ENCODE data around the gene ANKRD16. TPM values are rescaled to one million over a fixed set of nuclear protein-coding genes. Genes with fewer than 3 reads are reported as not detected.
"Not testable (repeated sequence)": the region's sequence is repeated elsewhere in the genome, so short reads cannot be mapped to it uniquely, and the experiment has no call there.

ANKRD16 gene
- polyA plus RNA-seq, 1 experiment, result 5.9 TPM

- CTCF ChIA-PET, result no interaction called here
- no peak overlapping the region for H3K4me3 ChIP-seq (ENCODE audit: low read depth, low read length)
- POLR2A ChIA-PET, result no interaction called here
- H3K27me3 ChIP-seq (ENCODE audit: control insufficient read depth, insufficient read depth, low read length), result no peaks in the 10 kb centered on the region
- H3K9me3 ChIP-seq (ENCODE audit: control insufficient read depth, insufficient read depth, low read length), result no peaks in the 10 kb centered on the region; the same call in 1 of the 2 replicates
- no peak for TF ChIP-seq CTCF (IDR thresholded peaks at IDR 0.05; ENCODE audit: low read depth, low read length)
- no peak for DNase-seq (ENCODE audit: low read depth, low spot score)
- no peak overlapping the region for H3K27ac ChIP-seq (ENCODE audit: low read depth, low read length)
These were observed 61.9 kb downstream of the ANKRD16 start for GRCh38 chr10:5827841-5828240.

- H3K27me3 ChIP-seq (ENCODE audit: control insufficient read depth, insufficient read depth, low read length); H3K9me3 ChIP-seq (ENCODE audit: control insufficient read depth, insufficient read depth, low read length); POLR2A ChIA-PET; H3K4me3 ChIP-seq (ENCODE audit: low read depth, low read length); DNase-seq (ENCODE audit: low read depth, low spot score); H3K27ac ChIP-seq (ENCODE audit: low read depth, low read length): not testable (repeated sequence)
- CTCF ChIA-PET, result interaction anchor here (0.8 kb wide), 1 partner anchor 8 kb away, joined by 6 read pairs; no protein-coding TSS in a partner anchor
These were observed 63.2 kb downstream of the ANKRD16 start for GRCh38 chr10:5826511-5826910.

GRCh38 chr10:5818894-5819293 lies 70.8 kb downstream of the ANKRD16 start:
- no peak for TF ChIP-seq CTCF (IDR thresholded peaks at IDR 0.05; ENCODE audit: low read depth, low read length)
- H3K4me3 ChIP-seq (ENCODE audit: low read depth, low read length), result no peak overlapping the region
- ChIA-PET POLR2A (no interaction called here), CTCF (interaction anchor here (0.6 to 1.2 kb wide), 2 partner anchors 8 to 58 kb away, joined by 3 to 6 read pairs; no protein-coding TSS in a partner anchor)
- H3K27ac ChIP-seq (ENCODE audit: low read depth, low read length), result no peak overlapping the region
- no peaks in the 10 kb centered on the region for H3K9me3 ChIP-seq (ENCODE audit: control insufficient read depth, insufficient read depth, low read length)
- no peaks in the 10 kb centered on the region for H3K27me3 ChIP-seq (ENCODE audit: control insufficient read depth, insufficient read depth, low read length)
- DNase-seq (ENCODE audit: low read depth, low spot score), result no peak

- no peak for TF ChIP-seq CTCF (IDR thresholded peaks at IDR 0.05; ENCODE audit: low read depth, low read length)
These were observed 71.7 kb downstream of the ANKRD16 start for GRCh38 chr10:5818048-5818331.

GRCh38 chr10:5817322-5818047 lies 72.2 kb downstream of the ANKRD16 start:
- no peaks in the 10 kb centered on the region for H3K27me3 ChIP-seq (ENCODE audit: control insufficient read depth, insufficient read depth, low read length)
- ChIA-PET POLR2A (no interaction called here), CTCF (interaction anchor here (0.7 kb wide), 1 partner anchor 535 kb away, joined by 4 read pairs; no protein-coding TSS in a partner anchor)
- no peak overlapping the region for H3K27ac ChIP-seq (ENCODE audit: low read depth, low read length)
- H3K9me3 ChIP-seq (ENCODE audit: control insufficient read depth, insufficient read depth, low read length), result no peaks in the 10 kb centered on the region
- H3K4me3 ChIP-seq (ENCODE audit: low read depth, low read length), result no peak overlapping the region
- no peak for DNase-seq (ENCODE audit: low read depth, low spot score)
- TF ChIP-seq CTCF (IDR thresholded peaks at IDR 0.05; ENCODE audit: low read depth, low read length), result no peak

More at GRCh38 chr10:5818048-5818331, 71.7 kb downstream of the ANKRD16 start:
- Histone ChIP-seq H3K4me3 (ENCODE audit: low read depth, low read length) (no peak overlapping the region), H3K27ac (ENCODE audit: low read depth, low read length) (no peak overlapping the region), H3K9me3 (ENCODE audit: control insufficient read depth, insufficient read depth, low read length) (no peaks in the 10 kb centered on the region), H3K27me3 (ENCODE audit: control insufficient read depth, insufficient read depth, low read length) (no peaks in the 10 kb centered on the region)
- CTCF ChIA-PET, result interaction anchor here (1.2 kb wide), 1 partner anchor 9 kb away, joined by 6 read pairs; no protein-coding TSS in a partner anchor
- POLR2A ChIA-PET, result no interaction called here
- DNase-seq (ENCODE audit: low read depth, low spot score), result no peak

Data from AG04450 (cell line).